HG02678 (cell line): ENCODE data around the gene PLP1.
A peak's percentile ranks its signal among the peaks of the same experiment; 100 is the strongest.
"Not testable (repeated sequence)": the region's sequence is repeated elsewhere in the genome, so short reads cannot be mapped to it uniquely, and the experiment has no call there.

Source experiments
- ATAC-seq: cut with Tn5 transposase; IDR thresholded peaks from one replicate; pipeline ENCODE4 v1.9.1; 2021; ENCODE audit warnings: mild to moderate bottlenecking, moderate library complexity; ENCODE audit not compliant: unreplicated experiment

The PLP1 gene

GRCh38 chrX:103780336-103781061, 3.9 kb downstream of the PLP1 start:
- ATAC-seq, result no peak

DNA sequence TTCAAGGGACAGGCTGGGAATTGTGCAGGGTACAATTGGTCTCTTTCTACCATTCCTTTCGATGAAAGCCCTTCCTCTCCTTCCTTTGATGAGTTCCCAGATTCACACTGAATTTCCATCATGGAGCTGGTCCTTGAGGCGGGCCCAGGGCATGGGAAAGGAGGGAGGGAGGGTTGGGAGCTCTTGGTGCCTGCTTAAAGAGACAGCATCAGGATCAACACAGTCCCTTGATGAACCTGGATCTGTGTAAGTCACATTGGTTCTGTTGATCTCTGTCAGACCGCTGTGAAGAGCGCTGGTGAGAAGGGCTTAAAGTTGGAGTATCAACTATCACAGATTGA, 4.4 kb downstream of the PLP1 start:
- ATAC-seq, result no peak

GRCh38 chrX:103781706-103782105, 5.1 kb downstream of the PLP1 start:
- no peak for ATAC-seq

DNA sequence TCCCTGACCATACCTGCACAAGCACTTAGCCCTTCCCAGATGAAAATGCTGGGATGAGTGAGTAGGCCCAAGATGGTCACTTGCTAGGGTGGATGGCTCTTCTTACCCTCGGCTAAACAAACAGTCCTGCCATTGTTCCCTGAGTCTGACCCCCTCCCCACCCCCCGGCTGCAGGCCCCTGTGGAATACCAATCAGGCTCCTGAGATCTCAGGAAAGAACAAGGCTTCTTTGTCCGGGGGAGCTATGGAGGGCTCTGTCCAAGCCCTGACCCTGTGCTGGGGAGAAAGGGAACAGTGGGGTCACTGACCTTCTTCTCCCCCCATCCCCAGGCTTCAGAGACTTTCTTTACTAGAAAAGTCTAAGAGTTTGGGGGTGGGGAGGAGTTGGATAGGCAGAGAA, 6.0 kb downstream of the PLP1 start:
- no peak for ATAC-seq

GRCh38 chrX:103783196-103783595, 6.6 kb downstream of the PLP1 start:
- ATAC-seq, result no peak

- ATAC-seq, result no peak
These were observed 7.3 kb downstream of the PLP1 start for GRCh38 chrX:103783971-103784370.

DNA sequence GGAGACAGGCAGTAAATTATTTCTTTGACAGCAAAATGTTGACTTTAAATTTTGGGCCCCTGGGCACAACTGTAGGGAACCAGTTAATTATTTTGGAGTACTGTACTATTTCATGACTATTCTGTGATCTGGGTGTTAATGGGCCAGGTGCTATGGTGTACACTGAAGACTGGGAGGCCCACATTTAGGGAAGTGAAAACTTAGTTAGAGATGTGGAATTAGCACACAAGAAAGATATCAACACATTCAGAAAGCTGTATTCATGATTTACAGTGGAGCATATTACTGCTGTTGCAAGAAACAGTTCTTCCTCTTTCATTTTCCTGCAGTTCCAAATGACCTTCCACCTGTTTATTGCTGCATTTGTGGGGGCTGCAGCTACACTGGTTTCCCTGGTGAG, 12.4 kb downstream of the PLP1 start:
- ATAC-seq, result peak; percentile 87

- no peak for ATAC-seq
These were observed 14.6 kb downstream of the PLP1 start for GRCh38 chrX:103791228-103791627.

DNA sequence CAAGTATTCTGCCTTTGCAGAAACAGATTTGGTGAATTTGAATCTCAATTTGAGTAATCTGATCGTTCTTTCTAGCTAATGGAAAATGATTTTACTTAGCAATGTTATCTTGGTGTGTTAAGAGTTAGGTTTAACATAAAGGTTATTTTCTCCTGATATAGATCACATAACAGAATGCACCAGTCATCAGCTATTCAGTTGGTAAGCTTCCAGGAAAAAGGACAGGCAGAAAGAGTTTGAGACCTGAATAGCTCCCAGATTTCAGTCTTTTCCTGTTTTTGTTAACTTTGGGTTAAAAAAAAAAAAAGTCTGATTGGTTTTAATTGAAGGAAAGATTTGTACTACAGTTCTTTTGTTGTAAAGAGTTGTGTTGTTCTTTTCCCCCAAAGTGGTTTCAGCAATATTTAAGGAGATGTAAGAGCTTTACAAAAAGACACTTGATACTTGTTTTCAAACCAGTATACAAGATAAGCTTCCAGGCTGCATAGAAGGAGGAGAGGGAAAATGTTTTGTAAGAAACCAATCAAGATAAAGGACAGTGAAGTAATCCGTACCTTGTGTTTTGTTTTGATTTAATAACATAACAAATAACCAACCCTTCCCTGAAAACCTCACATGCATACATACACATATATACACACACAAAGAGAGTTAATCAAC, 15.3 kb downstream of the PLP1 start:
- no peak for ATAC-seq

- ATAC-seq, result no peak
These were observed 16.4 kb downstream of the PLP1 start for GRCh38 chrX:103792916-103793544.

DNA sequence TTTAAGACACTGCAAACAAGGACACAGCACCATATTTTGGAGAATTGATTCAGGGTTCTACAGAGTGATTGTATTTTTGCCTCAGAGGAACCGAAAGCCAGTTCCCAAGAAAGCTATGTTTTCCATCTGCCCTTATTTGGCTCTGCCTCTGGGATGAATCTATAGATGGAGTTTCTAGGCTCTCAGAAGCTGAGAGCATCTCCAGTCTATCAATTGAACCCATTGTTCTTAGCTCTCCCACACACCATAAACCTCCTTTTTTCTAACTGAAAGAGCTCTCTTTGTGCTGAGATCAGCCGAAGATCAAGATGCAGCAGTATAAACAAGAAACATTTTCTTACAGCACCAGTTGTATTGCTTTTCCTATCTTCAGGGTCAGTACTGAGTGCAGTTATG, 16.9 kb downstream of the PLP1 start:
- no peak for ATAC-seq

DNA sequence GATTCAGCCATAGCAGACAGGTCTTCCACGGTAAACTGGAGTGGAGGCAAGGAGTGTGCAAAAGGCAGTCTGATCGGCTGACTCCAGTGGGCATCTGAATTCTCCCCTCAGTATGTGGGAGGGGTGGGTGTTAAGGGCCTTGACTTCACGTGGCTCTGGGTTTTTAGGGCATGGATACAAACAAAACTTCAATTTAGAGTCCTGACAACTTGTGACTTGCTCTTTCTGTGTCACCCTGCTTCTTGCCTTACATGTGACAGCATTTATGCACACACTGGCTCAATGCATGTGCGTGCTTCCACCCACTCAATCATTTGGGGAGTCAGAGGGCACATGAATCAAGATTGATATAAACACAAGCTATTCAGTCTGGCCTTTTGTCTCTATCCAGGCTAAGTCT, 17.5 kb downstream of the PLP1 start:
- ATAC-seq, result no peak

DNA sequence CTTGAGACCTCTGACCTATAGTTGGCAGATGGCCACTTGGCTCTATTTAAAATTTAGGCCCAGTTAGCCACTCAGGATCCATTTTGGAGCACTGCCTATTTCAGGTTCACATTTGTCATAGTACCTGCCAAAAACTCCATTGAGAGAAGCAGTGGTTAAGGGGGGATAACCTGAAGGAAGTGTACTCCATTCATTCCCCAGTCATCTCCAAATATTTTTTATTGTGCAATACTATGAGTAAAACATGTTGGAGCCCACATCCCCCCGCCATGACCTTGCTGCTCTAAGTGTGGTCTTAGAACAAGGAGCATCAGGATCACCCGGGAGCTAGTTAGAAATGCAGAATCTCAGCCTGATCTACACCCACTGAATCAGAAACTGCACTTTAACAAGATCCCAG, 21.1 kb downstream of the PLP1 start:
- ATAC-seq, result no peak

- no peak for ATAC-seq
These were observed 23.7 kb downstream of the PLP1 start for GRCh38 chrX:103800318-103800717.

GRCh38 chrX:103805860-103806259, 29.2 kb downstream of the PLP1 start:
- ATAC-seq, result no peak

DNA sequence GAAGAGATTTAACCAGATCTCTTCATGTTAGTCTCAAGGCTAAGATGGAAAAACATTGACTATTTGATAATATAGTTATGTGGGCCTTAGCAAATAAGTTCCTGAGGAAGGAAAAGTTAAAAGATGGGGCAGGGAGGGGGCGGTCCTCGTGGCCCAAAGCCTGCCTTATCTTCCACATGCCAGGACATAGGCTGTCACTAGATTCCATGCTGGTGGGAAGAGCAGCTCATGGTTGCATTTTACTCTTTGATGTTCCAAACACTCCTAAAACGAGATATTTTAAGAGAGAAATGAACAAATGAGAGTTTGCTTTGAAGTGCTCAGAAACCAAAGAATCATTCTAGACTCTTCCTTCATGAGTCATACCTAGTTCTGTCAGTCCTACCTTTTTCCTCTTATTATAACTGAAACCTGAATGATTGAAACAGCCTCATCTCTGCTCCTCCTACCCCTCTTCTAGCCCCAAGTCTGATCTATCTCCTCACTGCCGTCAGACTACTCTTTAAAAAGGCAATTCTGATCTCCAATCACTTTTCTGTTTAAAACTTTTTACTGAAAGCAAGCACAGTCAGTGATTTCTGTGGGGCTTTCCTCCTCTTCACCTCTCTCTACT, 30.3 kb downstream of the PLP1 start:
- ATAC-seq, result no peak

DNA sequence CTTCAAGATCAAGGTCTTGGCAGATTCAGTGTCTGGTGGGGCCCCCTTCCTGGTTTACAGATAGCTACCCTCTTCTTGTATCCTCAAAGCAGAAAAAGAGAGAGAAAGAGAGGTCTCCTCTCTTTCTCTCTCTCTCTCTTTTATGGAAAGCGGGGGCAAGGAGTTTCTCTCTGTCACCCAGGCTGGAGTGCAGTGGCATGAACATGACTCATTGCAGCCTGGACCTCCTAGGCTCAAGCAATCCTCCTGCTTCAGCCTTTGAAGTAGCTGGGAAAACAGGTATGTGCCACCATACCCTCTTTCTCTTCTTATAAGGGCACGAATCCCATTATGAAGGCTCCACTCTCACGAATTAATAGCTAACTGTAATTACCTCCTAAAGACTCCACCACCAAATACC, 35.2 kb downstream of the PLP1 start:
- ATAC-seq, result no peak

GRCh38 chrX:103817101-103817500, 40.5 kb downstream of the PLP1 start:
- ATAC-seq, result not testable (repeated sequence)

- ATAC-seq, result no peak
These were observed 40.9 kb downstream of the PLP1 start for GRCh38 chrX:103817502-103817901.

- no peak for ATAC-seq
These were observed 42.4 kb downstream of the PLP1 start for GRCh38 chrX:103818842-103819619.

- ATAC-seq, result not testable (repeated sequence)
These were observed 44.2 kb downstream of the PLP1 start for GRCh38 chrX:103820802-103821201.
